ENCODE data around the gene SCMH1. TPM values are rescaled to one million over a fixed set of nuclear protein-coding genes. Genes with fewer than 3 reads are reported as not detected.

SCMH1 gene
- polyA plus RNA-seq (2013, experiment 1 of 2) = 6.0 TPM
- polyA plus RNA-seq (2013, experiment 2 of 2) = 6.1 TPM

- Histone ChIP-seq H3K4me2 (ENCODE audit: low read length) (peak within 1 kb of the TSS; percentile 71), H3K27ac (ENCODE audit: low read depth, low read length) (peak within 1 kb of the TSS; percentile 51), H3K4ac (ENCODE audit: low read depth, low read length) (peak within 1 kb of the TSS; percentile 76), H2AK5ac (ENCODE audit: low read length) (no peak within 1 kb of the TSS), H2BK5ac (ENCODE audit: low read length) (peak within 1 kb of the TSS; percentile 30), H4K8ac (ENCODE audit: low read depth, low read length) (peak within 1 kb of the TSS; percentile 60), H3K79me2 (ENCODE audit: control insufficient read depth, insufficient read depth, low read length) (no peaks in the 10 kb centered on the region), H3K4me3 (ENCODE audit: low read length) (peak within 1 kb of the TSS; percentile 55), H3K36me3 (ENCODE audit: control insufficient read depth, insufficient read depth, low read length) (no peaks in the 10 kb centered on the region), H2BK15ac (replicated peaks; ENCODE audit: low read depth) (peak within 1 kb of the TSS; percentile 37), H2BK120ac (ENCODE audit: low read depth, low read length) (no peak within 1 kb of the TSS), H3K27me3 (ENCODE audit: insufficient read depth, low read length, poor library complexity) (peaks cover 3% of the 10 kb centered on the region), H3K56ac (ENCODE audit: low read length) (peak within 1 kb of the TSS; percentile 94), H3K4me1 (ENCODE audit: control insufficient read depth, low read depth, low read length) (peaks cover 5% of the 10 kb centered on the region), H4K5ac (ENCODE audit: low read length) (no peak within 1 kb of the TSS), H3K79me1 (ENCODE audit: low read length) (peaks cover 2% of the 10 kb centered on the region), H3K9ac (ENCODE audit: low read length) (peak within 1 kb of the TSS; percentile 68), H3K18ac (ENCODE audit: low read length) (peak within 1 kb of the TSS; percentile 82), H3K23ac (ENCODE audit: low read length) (peak within 1 kb of the TSS; percentile 57)
- peak; percentile 79 for DNase-seq
- no CpG with 5 or more reads among the region's 85 CpGs for WGBS (ENCODE audit: extremely low coverage, insufficient coverage, low lambda C conversion rate)
Observed at GRCh38 chr1:41241749-41242341, at the start of gene SCMH1. SCMH1 (minus strand) TSS chr1:41242306; CDS start chr1:41186133, 56,173 bp downstream.

GRCh38 chr1:41291195-41291594, 49.1 kb upstream of the SCMH1 start:
- no peaks in the 10 kb centered on the region for H3K79me2 ChIP-seq (ENCODE audit: control insufficient read depth, insufficient read depth, low read length)
- no peak overlapping the region for H2AK5ac ChIP-seq (ENCODE audit: low read length)
- H3K27ac ChIP-seq (ENCODE audit: low read depth, low read length) = no peak overlapping the region
- H4K5ac ChIP-seq (ENCODE audit: low read length) = no peak overlapping the region
- H2BK15ac ChIP-seq (replicated peaks; ENCODE audit: low read depth) = no peak overlapping the region
- H3K4me2 ChIP-seq (ENCODE audit: low read length) = no peak overlapping the region
- H3K4me1 ChIP-seq (ENCODE audit: control insufficient read depth, low read depth, low read length) = peaks cover 2% of the 10 kb centered on the region
- H4K8ac ChIP-seq (ENCODE audit: low read depth, low read length) = no peak overlapping the region
- no peaks in the 10 kb centered on the region for H3K79me1 ChIP-seq (ENCODE audit: low read length)
- no peak overlapping the region for H2BK120ac ChIP-seq (ENCODE audit: low read depth, low read length)
- no peak overlapping the region for H3K4me3 ChIP-seq (ENCODE audit: low read length)
- H3K9ac ChIP-seq (ENCODE audit: low read length) = no peak overlapping the region
- WGBS (ENCODE audit: extremely low coverage, insufficient coverage, low lambda C conversion rate) = no CpG with 5 or more reads among the region's 5 CpGs
- H3K4ac ChIP-seq (ENCODE audit: low read depth, low read length) = no peak overlapping the region
- no peak overlapping the region for H3K56ac ChIP-seq (ENCODE audit: low read length)
- H3K36me3 ChIP-seq (ENCODE audit: control insufficient read depth, insufficient read depth, low read length) = no peaks in the 10 kb centered on the region
- H3K27me3 ChIP-seq (ENCODE audit: insufficient read depth, low read length, poor library complexity) = no peaks in the 10 kb centered on the region
- DNase-seq = no peak
- H3K23ac ChIP-seq (ENCODE audit: low read length) = no peak overlapping the region
- H3K18ac ChIP-seq (ENCODE audit: low read length) = no peak overlapping the region
- no peak overlapping the region for H2BK5ac ChIP-seq (ENCODE audit: low read length)

- Histone ChIP-seq H3K27me3 (ENCODE audit: insufficient read depth, low read length, poor library complexity) (no peaks in the 10 kb centered on the region), H3K79me2 (ENCODE audit: control insufficient read depth, insufficient read depth, low read length) (no peaks in the 10 kb centered on the region), H3K79me1 (ENCODE audit: low read length) (no peaks in the 10 kb centered on the region), H3K4me1 (ENCODE audit: control insufficient read depth, low read depth, low read length) (peaks cover 2% of the 10 kb centered on the region), H3K4me2 (ENCODE audit: low read length) (no peak overlapping the region), H3K4ac (ENCODE audit: low read depth, low read length) (no peak overlapping the region), H3K23ac (ENCODE audit: low read length) (no peak overlapping the region), H4K5ac (ENCODE audit: low read length) (no peak overlapping the region), H3K36me3 (ENCODE audit: control insufficient read depth, insufficient read depth, low read length) (no peaks in the 10 kb centered on the region), H3K27ac (ENCODE audit: low read depth, low read length) (no peak overlapping the region), H2AK5ac (ENCODE audit: low read length) (no peak overlapping the region), H4K8ac (ENCODE audit: low read depth, low read length) (no peak overlapping the region), H2BK120ac (ENCODE audit: low read depth, low read length) (no peak overlapping the region), H3K18ac (ENCODE audit: low read length) (no peak overlapping the region), H2BK15ac (replicated peaks; ENCODE audit: low read depth) (no peak overlapping the region), H3K9ac (ENCODE audit: low read length) (no peak overlapping the region), H2BK5ac (ENCODE audit: low read length) (no peak overlapping the region), H3K4me3 (ENCODE audit: low read length) (no peak overlapping the region), H3K56ac (ENCODE audit: low read length) (no peak overlapping the region)
- no peak for DNase-seq
- WGBS (ENCODE audit: extremely low coverage, insufficient coverage, low lambda C conversion rate) = no CpG with 5 or more reads among the region's 5 CpGs
Observed at GRCh38 chr1:41289196-41289595, 47.1 kb upstream of the SCMH1 start.

GRCh38 chr1:41286992-41287391, 44.9 kb upstream of the SCMH1 start:
- Histone ChIP-seq H3K4me1 (ENCODE audit: control insufficient read depth, low read depth, low read length) (peaks cover 2% of the 10 kb centered on the region), H2BK15ac (replicated peaks; ENCODE audit: low read depth) (no peak overlapping the region), H4K5ac (ENCODE audit: low read length) (no peak overlapping the region), H3K27ac (ENCODE audit: low read depth, low read length) (no peak overlapping the region), H3K9ac (ENCODE audit: low read length) (no peak overlapping the region), H3K4me2 (ENCODE audit: low read length) (no peak overlapping the region), H3K18ac (ENCODE audit: low read length) (no peak overlapping the region), H3K79me2 (ENCODE audit: control insufficient read depth, insufficient read depth, low read length) (no peaks in the 10 kb centered on the region), H2BK120ac (ENCODE audit: low read depth, low read length) (no peak overlapping the region), H3K23ac (ENCODE audit: low read length) (no peak overlapping the region), H3K4ac (ENCODE audit: low read depth, low read length) (no peak overlapping the region), H3K36me3 (ENCODE audit: control insufficient read depth, insufficient read depth, low read length) (no peaks in the 10 kb centered on the region), H2BK5ac (ENCODE audit: low read length) (no peak overlapping the region), H3K4me3 (ENCODE audit: low read length) (no peak overlapping the region), H4K8ac (ENCODE audit: low read depth, low read length) (no peak overlapping the region), H3K79me1 (ENCODE audit: low read length) (no peaks in the 10 kb centered on the region), H2AK5ac (ENCODE audit: low read length) (no peak overlapping the region), H3K56ac (ENCODE audit: low read length) (no peak overlapping the region), H3K27me3 (ENCODE audit: insufficient read depth, low read length, poor library complexity) (no peaks in the 10 kb centered on the region)
- no peak for DNase-seq
- no CpG with 5 or more reads among the region's 4 CpGs for WGBS (ENCODE audit: extremely low coverage, insufficient coverage, low lambda C conversion rate)

GRCh38 chr1:41286486-41286885, 44.4 kb upstream of the SCMH1 start:
- Histone ChIP-seq H3K56ac (ENCODE audit: low read length) (no peak overlapping the region), H4K5ac (ENCODE audit: low read length) (no peak overlapping the region), H3K9ac (ENCODE audit: low read length) (no peak overlapping the region), H3K4me2 (ENCODE audit: low read length) (no peak overlapping the region), H3K27me3 (ENCODE audit: insufficient read depth, low read length, poor library complexity) (no peaks in the 10 kb centered on the region), H3K18ac (ENCODE audit: low read length) (no peak overlapping the region), H3K4me1 (ENCODE audit: control insufficient read depth, low read depth, low read length) (peaks cover 2% of the 10 kb centered on the region), H3K36me3 (ENCODE audit: control insufficient read depth, insufficient read depth, low read length) (no peaks in the 10 kb centered on the region), H2BK5ac (ENCODE audit: low read length) (no peak overlapping the region), H3K27ac (ENCODE audit: low read depth, low read length) (no peak overlapping the region), H3K4ac (ENCODE audit: low read depth, low read length) (no peak overlapping the region), H2BK15ac (replicated peaks; ENCODE audit: low read depth) (no peak overlapping the region), H3K23ac (ENCODE audit: low read length) (no peak overlapping the region), H4K8ac (ENCODE audit: low read depth, low read length) (no peak overlapping the region), H2BK120ac (ENCODE audit: low read depth, low read length) (no peak overlapping the region), H2AK5ac (ENCODE audit: low read length) (no peak overlapping the region), H3K4me3 (ENCODE audit: low read length) (no peak overlapping the region), H3K79me1 (ENCODE audit: low read length) (no peaks in the 10 kb centered on the region), H3K79me2 (ENCODE audit: control insufficient read depth, insufficient read depth, low read length) (no peaks in the 10 kb centered on the region)
- DNase-seq = peak; percentile 90
- no CpG with 5 or more reads among the region's 3 CpGs for WGBS (ENCODE audit: extremely low coverage, insufficient coverage, low lambda C conversion rate)

GRCh38 chr1:41285818-41286217, 43.7 kb upstream of the SCMH1 start:
- Histone ChIP-seq H3K27me3 (ENCODE audit: insufficient read depth, low read length, poor library complexity) (no peaks in the 10 kb centered on the region), H3K4me1 (ENCODE audit: control insufficient read depth, low read depth, low read length) (peaks cover 2% of the 10 kb centered on the region), H3K4me3 (ENCODE audit: low read length) (no peak overlapping the region), H3K4me2 (ENCODE audit: low read length) (no peak overlapping the region), H3K18ac (ENCODE audit: low read length) (no peak overlapping the region), H2BK15ac (replicated peaks; ENCODE audit: low read depth) (no peak overlapping the region), H4K8ac (ENCODE audit: low read depth, low read length) (no peak overlapping the region), H2BK5ac (ENCODE audit: low read length) (no peak overlapping the region), H3K27ac (ENCODE audit: low read depth, low read length) (no peak overlapping the region), H3K79me1 (ENCODE audit: low read length) (no peaks in the 10 kb centered on the region), H3K79me2 (ENCODE audit: control insufficient read depth, insufficient read depth, low read length) (no peaks in the 10 kb centered on the region), H3K56ac (ENCODE audit: low read length) (no peak overlapping the region), H2AK5ac (ENCODE audit: low read length) (no peak overlapping the region), H4K5ac (ENCODE audit: low read length) (no peak overlapping the region), H3K36me3 (ENCODE audit: control insufficient read depth, insufficient read depth, low read length) (no peaks in the 10 kb centered on the region), H3K9ac (ENCODE audit: low read length) (no peak overlapping the region), H3K4ac (ENCODE audit: low read depth, low read length) (no peak overlapping the region), H3K23ac (ENCODE audit: low read length) (no peak overlapping the region), H2BK120ac (ENCODE audit: low read depth, low read length) (no peak overlapping the region)
- WGBS (ENCODE audit: extremely low coverage, insufficient coverage, low lambda C conversion rate) = no CpG with 5 or more reads among the region's 4 CpGs
- DNase-seq = no peak

All from mesendoderm (in vitro differentiated cells).